Ovary (tissue), 9 donors: ENCODE results near the gene PABPN1. TPM values are rescaled to one million over a fixed set of nuclear protein-coding genes. Genes with fewer than 3 reads are reported as not detected.

Source experiments
- DNase-seq, 5 donors: peaks; one replicate each; pipeline ENCODE4 v3.0.0-alpha.2; 2019 to 2020
- H3K27ac ChIP-seq, 2 donors: fragments of 200-600 bp; one replicate each; pipeline versions ENCODE4 v1.5.1 to v1.8.0; 2019 to 2022
- H3K27me3 ChIP-seq: fragments of 200-600 bp; one replicate; pipeline ENCODE4 v1.8.0; 2022
- H3K36me3 ChIP-seq: fragments of 200-600 bp; sonication (generic); one replicate; pipeline ENCODE4 v1.5.1; 2019
- H3K4me1 ChIP-seq: one replicate; pipeline ENCODE4 v1.8.1; 2013; ENCODE audit warnings: mild to moderate bottlenecking, moderate library complexity; ENCODE audit not compliant: insufficient read depth
- H3K4me3 ChIP-seq: fragments of 200-600 bp; sonication (generic); one replicate; pipeline ENCODE4 v1.5.1; 2017
- H3K9me3 ChIP-seq, 2 donors: fragments of 200-600 bp in 1 of 2; sonication (generic) in 1 of 2; one replicate each; pipeline versions ENCODE4 v1.5.1 to v1.8.1; 2013 to 2019; ENCODE audit warnings: mild to moderate bottlenecking in 1 of 2, moderate library complexity in 1 of 2
- EP300 ChIP-seq: sonication (generic); formaldehyde crosslinking; IDR thresholded peaks from one replicate; pipeline ENCODE4 v1.6.1; 2017; ENCODE audit warnings: antibody characterized with exemption
- POLR2A ChIP-seq: fragments of 450-650 bp; IDR thresholded peaks from one replicate; pipeline ENCODE4 v1.6.1; 2017; ENCODE audit warnings: antibody characterized with exemption, mild to moderate bottlenecking, moderate library complexity
- WGBS, 3 donors: extraction: QIAGEN DNeasy Blood & Tissue Kit in 1 of 3; methylation state at CpG; one replicate each; pipeline versions ENCODE4 v1.1.5 to v1.1.7; 2013 to 2017; 5-methylcytosine and 5-hydroxymethylcytosine counted together
- intact Hi-C, 4 donors: fragments of 100-400 bp; cut with DNase I; formaldehyde crosslinking; loops; one replicate each; pipeline versions ENCODE4 v1.11.0 to v1.15.1; 2022 to 2023
- polyA plus RNA-seq, 2 donors: library from polyadenylated mRNA; stranded (reverse); fragments of 200-250 nt in 1 of 2; fragments of 350-450 nt in 1 of 2; fragmentation: Illumina TruSeq in 1 of 2; extraction: RNeasy Lipid Tissue Mini Kit (QIAGEN cat#74804) in 1 of 2; gene quantifications; one replicate each; pipeline ENCODE4 v1.2.3, GENCODE V29; 2013 to 2014
- total RNA-seq, 7 donors: library from RNA; depleted of rRNA in 2 of 7; stranded (reverse); fragments of >200 nt in 2 of 7; fragmentation: NEBNext Ultra II Directional in 3 of 7; extraction: Animal tissue kit (Norgen Biotek cat#: 25700) in 3 of 7; gene quantifications; one replicate each; pipeline versions ENCODE4 v1.1.0 to v1.2.4, GENCODE V29; 2016 to 2023
- TF ChIP-seq, protein P1 (sequence below), 3 donors: fragments of 450-650 bp in 2 of 3; fragments of 200-600 bp in 1 of 3; IDR thresholded peaks; one replicate each; pipeline versions ENCODE4 v1.5.1 to v1.8.0; 2016 to 2022; ENCODE audit warnings: antibody characterized with exemption in 3 of 3, mild to moderate bottlenecking in 1 of 3
- donor health status: DM: no; HTN: no; CAD: no; lungs with moderate emphysema.
- donor health status: DM: no; HTN: no; CAD: no.
- donor health status: Bipolar disorder and iron deficiency.
- donor health status: DM: yes; HTN: yes; CAD: no.
- donor health status: DM: no; HTN: no; CAD: no.
- donor health status: DM: yes; HTN: yes; CAD: no.

PABPN1 gene
- total and polyA plus RNA-seq, 9 donors = 37.2 to 164 (median 136) TPM

DNA sequence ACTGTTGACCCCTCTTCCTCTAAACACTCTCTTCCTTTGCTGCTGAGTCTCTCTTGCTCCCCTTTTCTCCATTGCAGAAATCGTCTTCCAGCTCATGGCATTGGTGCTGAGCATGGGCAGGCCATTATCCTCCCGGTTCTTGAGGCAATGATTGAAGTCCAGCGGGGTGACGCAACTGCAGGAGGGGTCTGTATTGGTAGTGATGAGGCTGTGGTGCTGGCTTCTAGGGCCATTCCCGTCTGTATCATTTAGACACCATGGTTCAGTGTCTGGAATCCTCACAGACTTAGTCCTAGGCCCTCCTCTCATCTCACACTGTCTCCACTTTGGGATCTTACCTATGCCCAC is 32.1 kb downstream of the PABPN1 start:
- H3K9me3 ChIP-seq = no peaks in the 10 kb centered on the region
- peaks cover 4% of the 10 kb centered on the region for H3K4me1 ChIP-seq
- intact Hi-C loops = no loop called here
- H3K27ac ChIP-seq = no peak overlapping the region
- no peak for TF ChIP-seq EP300
- TF ChIP-seq, protein P1, sequence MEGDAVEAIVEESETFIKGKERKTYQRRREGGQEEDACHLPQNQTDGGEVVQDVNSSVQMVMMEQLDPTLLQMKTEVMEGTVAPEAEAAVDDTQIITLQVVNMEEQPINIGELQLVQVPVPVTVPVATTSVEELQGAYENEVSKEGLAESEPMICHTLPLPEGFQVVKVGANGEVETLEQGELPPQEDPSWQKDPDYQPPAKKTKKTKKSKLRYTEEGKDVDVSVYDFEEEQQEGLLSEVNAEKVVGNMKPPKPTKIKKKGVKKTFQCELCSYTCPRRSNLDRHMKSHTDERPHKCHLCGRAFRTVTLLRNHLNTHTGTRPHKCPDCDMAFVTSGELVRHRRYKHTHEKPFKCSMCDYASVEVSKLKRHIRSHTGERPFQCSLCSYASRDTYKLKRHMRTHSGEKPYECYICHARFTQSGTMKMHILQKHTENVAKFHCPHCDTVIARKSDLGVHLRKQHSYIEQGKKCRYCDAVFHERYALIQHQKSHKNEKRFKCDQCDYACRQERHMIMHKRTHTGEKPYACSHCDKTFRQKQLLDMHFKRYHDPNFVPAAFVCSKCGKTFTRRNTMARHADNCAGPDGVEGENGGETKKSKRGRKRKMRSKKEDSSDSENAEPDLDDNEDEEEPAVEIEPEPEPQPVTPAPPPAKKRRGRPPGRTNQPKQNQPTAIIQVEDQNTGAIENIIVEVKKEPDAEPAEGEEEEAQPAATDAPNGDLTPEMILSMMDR (IDR thresholded peaks at IDR 0.05) = no peak
- TF ChIP-seq POLR2A = no peak
- H3K27me3 ChIP-seq = no peaks in the 10 kb centered on the region
- no peak overlapping the region for H3K4me3 ChIP-seq
- H3K36me3 ChIP-seq = no peaks in the 10 kb centered on the region
- no peak for DNase-seq
- WGBS, 3 donors = 56 to 71% (median 70%) methylated on average over 5 of the region's 5 CpGs

DNA sequence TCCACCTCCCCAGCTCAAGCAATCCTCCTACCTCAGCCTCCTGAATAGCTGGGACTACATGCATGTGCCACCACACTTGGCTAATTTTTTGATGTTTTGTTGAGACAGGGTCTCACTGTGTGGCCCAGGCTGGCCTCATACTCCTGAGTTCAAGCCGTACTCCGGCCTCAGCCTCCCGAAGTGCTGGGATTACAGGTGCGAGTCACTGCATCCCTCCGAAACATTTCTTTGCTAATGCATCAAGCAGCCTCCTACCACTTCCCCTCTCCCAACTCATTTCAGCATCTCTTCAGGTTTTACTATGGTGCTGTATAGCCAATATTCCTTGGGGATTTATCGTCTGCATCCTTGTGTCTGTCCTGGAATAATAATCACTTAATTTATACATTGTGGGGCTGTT is 33.7 kb downstream of the PABPN1 start:
- Histone ChIP-seq H3K4me1 (peaks cover 4% of the 10 kb centered on the region), H3K27ac (no peak overlapping the region), H3K36me3 (no peaks in the 10 kb centered on the region), H3K4me3 (no peak overlapping the region), H3K27me3 (no peaks in the 10 kb centered on the region), H3K9me3 (no peaks in the 10 kb centered on the region)
- TF ChIP-seq, protein P1 (IDR thresholded peaks at IDR 0.05) = no peak
- TF ChIP-seq EP300 (no peak), POLR2A (no peak)
- WGBS, 3 donors = 78 to 83% (median 79%) methylated on average over 6 of the region's 6 CpGs
- DNase-seq = no peak
- intact Hi-C loops = no loop called here

DNA sequence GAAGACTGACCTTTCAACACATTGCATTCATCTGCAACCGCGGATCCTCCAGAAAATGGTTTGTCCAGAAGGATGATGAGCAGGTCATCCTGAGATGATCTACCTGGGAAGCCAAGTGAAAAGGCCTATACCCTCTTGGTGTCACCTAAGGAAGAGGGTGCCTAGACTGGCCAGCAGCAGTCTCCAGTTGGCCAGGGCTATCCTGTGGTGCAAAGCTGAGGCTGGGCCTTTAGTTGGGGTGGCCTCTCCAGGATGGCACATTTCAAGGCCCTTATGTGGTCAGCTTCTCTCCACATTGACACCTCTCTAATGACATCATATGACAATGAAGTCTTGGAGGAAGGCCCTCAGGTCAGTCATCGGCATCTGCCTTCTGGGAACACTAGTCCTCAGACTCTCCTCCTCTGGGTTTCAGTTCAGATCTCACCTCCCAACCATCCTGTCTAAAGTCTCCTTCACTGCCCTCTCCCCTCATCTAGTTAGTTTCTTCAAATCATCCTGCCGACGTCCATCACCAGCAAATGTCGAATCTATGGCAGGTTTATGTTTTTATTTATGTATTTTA is 34.7 kb downstream of the PABPN1 start:
- Histone ChIP-seq H3K27me3 (no peaks in the 10 kb centered on the region), H3K4me1 (peaks cover 4% of the 10 kb centered on the region), H3K36me3 (no peaks in the 10 kb centered on the region), H3K4me3 (no peak overlapping the region), H3K9me3 (no peaks in the 10 kb centered on the region), H3K27ac (no peak overlapping the region)
- WGBS, 3 donors = 78 to 86% (median 83%) methylated on average over 6 of the region's 6 CpGs
- no peak for DNase-seq
- no peak for TF ChIP-seq EP300
- no peak for TF ChIP-seq POLR2A
- TF ChIP-seq, protein P1 (IDR thresholded peaks at IDR 0.05) = no peak
- intact Hi-C loops = no loop called here

DNA sequence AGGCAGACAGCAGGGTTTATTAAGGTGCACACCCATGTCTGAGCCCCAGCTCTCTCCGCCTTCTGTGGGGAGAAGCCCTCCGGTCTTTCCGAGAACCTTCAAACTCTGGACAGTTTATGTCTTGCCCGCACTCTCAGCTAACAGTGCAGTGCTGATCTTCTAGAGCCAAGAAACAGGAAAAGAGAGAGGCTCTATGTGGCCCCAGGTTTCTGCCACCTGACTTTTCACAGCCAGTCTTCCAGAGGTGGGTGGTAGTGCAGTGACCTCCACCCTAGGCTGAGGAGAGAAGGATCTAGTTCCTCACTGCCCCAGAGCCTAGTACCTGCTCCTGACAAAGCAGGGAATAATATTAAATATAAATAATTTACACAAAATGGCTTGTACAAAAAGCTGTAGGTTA is 35.4 kb downstream of the PABPN1 start:
- 92 to 100% (median 94%) methylated on average over 4 of the region's 4 CpGs for WGBS, 3 donors
- intact Hi-C loops = no loop called here
- TF ChIP-seq, protein P1 (IDR thresholded peaks at IDR 0.05) = no peak
- no peak for TF ChIP-seq POLR2A
- no peak for TF ChIP-seq EP300
- Histone ChIP-seq H3K9me3 (no peaks in the 10 kb centered on the region), H3K36me3 (no peaks in the 10 kb centered on the region), H3K4me1 (peaks cover 2% of the 10 kb centered on the region), H3K4me3 (no peak overlapping the region), H3K27ac (no peak overlapping the region), H3K27me3 (no peaks in the 10 kb centered on the region)
- DNase-seq = no peak
